ENCODE measurements around the gene IMPA2.

DNA sequence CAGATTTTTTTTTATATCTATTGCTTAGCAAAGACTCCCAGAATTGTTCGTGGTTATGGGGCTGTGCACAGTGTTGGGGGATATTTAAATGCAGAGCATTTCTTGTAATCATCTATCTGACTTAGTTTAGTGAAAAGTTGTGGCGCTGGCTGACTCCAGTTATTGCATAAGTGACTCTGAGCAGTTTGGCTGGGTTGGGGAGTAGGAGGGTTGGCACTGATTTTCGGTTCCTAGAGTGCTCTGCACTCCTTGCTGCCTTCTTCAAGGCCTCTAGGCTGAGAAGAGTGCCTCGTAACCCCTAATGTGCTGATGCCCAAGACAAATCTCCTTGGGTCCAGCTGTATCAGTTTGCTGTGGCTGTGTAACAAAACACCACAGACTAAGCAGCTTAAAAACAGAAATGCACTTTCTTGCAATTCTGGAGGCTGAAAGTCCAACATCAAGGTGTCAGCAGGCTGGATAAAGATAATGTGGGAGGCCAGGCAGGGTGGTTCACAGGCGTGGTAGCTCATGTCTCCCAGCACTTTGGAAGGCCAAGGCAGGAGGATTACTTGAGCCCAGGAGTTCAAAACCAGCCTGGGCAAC lies 6.5 kb upstream of the IMPA2 start:
- no peak for TF ChIP-seq GATA2 (IDR thresholded peaks at IDR 0.05; ENCODE audit: low read depth, low read length)
- TF ChIP-seq GATA3 (IDR thresholded peaks at IDR 0.05; ENCODE audit: low read depth, low read length), result no peak

Data from SH-SY5Y (cell line).